GM18511 (cell line): ENCODE measurements around the gene CXXC4.

Source experiments
- ATAC-seq: cut with Tn5 transposase; IDR thresholded peaks from one replicate; pipeline ENCODE4 v1.9.1; 2021; ENCODE audit warnings: mild to moderate bottlenecking, moderate library complexity; ENCODE audit not compliant: unreplicated experiment

CXXC4 gene

GRCh38 chr4:104490096-104490769, 4.5 kb downstream of the CXXC4 start:
- ATAC-seq, result peak; percentile 51

DNA sequence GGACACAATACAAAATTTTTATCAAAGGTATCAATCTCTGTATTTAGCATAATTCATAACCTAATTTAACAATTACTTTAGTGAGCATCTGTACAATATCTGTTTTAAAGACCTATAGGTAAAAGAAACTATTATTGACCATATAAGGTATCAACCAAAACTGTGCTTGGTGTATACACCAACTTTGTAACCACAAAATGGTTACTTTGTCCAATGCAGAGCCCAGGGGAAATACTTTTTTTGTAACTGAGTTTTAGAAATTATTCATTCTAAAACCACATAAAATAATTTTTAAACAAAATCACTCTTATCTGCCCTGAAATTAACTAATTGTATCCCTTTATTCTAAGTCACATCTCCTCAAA, 5.0 kb downstream of the CXXC4 start:
- ATAC-seq, result peak; percentile 39

GRCh38 chr4:104488151-104488550, 6.5 kb downstream of the CXXC4 start:
- ATAC-seq, result no peak

DNA sequence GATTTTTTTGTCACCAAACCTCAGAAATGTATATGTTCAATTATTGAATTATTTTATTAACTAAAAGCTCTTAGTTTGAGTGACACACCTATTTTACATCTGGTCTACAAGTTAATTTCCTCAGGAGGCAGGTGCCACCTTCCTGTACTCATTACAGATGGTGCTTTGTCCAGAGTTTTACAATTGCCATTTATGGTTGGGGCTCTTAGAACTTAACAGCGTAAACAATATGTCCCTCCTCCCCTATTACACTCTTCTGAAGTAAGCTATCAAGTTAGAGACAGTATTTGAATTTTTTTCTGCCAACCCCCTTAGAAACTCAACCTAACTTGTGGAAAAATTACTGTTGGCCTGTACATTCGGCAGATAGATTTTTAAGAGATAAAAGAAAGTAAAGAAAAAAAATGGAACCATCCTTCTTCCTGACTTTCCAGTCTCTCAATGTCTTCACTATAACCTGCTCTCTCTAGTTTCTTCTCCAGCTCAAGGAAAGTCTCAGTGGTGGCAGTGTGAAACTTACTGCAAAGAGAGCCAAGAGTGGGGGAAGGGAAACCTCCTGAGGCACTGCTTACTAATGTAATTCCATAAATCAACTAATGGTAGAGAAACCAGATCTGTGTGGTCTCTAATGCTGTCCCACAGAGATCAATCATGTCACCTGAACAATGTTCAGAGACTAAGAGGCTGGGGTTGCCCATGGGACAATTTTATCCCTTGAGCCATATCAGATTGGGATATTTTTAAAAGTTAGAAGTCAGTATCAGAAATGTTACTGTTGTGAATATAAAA, 7.8 kb downstream of the CXXC4 start:
- no peak for ATAC-seq

- ATAC-seq, result no peak
These were observed 19.0 kb downstream of the CXXC4 start for GRCh38 chr4:104475652-104476051.

- no peak for ATAC-seq
These were observed 21.9 kb downstream of the CXXC4 start for GRCh38 chr4:104472766-104473165.

GRCh38 chr4:104470770-104471169, 23.9 kb downstream of the CXXC4 start:
- no peak for ATAC-seq

GRCh38 chr4:104469794-104470193, 24.9 kb downstream of the CXXC4 start:
- ATAC-seq, result no peak

DNA sequence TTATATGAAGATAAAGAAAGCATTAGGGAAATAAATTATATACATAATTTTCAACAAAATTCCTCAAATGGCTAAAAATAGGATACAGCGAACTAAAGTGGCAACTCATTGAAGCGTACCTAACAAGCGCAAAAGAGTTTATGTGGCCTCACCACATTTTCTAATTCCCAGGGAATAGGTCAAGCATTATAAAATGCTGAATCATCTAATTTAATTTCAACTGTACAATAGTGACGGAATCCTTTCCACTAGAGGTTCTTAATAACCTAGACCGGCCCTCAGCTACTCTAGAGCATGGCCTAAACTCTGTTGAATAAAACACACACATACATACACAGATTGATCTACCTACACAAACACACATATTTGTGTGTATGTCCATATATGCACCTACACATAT, 29.1 kb downstream of the CXXC4 start:
- ATAC-seq, result no peak

GRCh38 chr4:104465201-104465600, 29.5 kb downstream of the CXXC4 start:
- no peak for ATAC-seq

DNA sequence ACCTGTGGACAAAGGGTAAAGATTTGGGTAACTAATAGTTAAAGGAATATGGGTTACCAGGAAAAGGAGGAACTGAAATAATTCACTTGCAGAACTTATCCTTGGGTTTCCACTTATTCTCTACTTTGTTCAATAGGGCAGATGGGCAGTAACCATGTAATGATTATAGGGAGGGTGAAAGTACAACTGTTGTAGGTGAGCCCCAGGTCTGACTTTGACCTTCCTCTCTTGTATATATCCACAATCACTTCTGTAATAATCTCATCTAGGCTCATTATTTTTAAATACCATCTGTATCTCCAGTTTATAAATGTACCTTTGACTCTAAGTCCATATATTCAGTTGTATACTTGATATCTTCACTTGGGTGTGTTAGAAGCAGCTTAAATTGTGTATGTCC, 32.1 kb downstream of the CXXC4 start:
- ATAC-seq, result no peak

DNA sequence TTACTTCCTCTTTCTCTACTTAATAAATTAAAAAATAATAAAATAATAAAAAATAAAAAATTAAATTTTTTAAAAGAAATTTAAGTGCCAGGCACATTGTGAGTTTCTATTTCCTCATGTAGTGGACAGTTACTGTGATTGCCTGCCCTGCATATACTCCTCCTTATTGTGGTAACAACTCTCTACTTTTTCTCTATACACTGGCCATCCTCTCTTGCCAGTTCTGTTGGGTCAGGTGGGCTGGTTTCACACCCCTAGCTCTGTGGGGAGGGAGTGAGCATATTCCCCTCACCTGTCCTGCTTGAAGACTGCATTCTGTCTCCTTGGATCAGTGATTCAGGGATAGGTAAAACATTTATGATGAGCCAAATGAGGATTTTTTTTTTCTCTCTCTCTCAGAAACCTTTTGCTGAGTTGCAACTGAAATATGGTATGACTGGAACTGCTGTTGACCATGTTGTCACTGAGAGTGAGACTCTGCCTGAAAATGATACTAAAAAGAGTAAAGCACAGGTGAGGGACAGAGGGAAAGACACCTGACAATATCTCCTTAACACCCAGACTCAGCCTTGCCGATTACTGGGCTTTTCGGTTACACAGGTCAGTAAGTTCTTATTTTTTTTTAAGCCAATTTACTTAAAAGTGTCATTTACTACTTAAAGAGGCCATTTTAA, 37.2 kb downstream of the CXXC4 start:
- peak; percentile 57 for ATAC-seq

- ATAC-seq, result peak; percentile 77
These were observed 43.1 kb downstream of the CXXC4 start for GRCh38 chr4:104451573-104451972.

GRCh38 chr4:104449537-104449936, 45.2 kb downstream of the CXXC4 start:
- ATAC-seq, result no peak

DNA sequence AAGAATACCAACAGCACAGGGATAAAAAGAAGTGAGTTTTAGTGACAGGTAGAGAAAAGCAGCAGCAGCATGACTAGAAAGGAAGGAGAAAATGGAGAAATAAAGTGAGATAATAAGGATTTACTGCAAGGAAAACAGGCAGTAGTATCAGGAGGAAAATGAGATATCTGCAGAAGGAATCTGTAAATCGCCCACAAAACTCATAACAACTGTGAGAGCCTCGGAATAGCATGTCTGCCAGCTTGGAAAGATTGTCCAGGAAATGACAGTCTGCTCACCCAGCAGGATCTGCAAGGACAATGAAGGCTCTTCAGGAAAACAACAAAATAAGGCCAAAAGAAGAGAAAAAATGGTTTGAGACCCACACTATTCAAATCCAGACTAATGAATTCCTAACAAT, 47.4 kb downstream of the CXXC4 start:
- ATAC-seq, result no peak

GRCh38 chr4:104446431-104447278, 48.0 kb downstream of the CXXC4 start:
- no peak for ATAC-seq

DNA sequence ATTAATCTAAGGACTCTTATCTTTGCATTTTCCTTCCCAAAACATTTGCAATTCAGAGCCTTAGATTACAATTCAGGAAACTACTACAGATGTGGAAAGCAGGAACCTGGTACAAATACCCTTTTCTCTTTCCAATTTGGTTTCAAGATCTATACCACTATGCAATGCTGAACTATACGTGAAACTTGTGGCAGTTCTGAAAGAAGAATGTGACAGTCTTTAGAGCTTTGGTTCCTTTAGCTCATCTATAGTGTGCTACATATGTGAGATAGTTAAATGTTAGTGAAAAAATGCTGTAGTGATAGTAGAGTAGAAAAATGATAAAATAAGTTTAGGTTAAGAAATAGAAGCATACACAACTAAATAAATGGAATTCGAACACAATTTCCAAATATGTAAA, 50.0 kb downstream of the CXXC4 start:
- no peak for ATAC-seq

DNA sequence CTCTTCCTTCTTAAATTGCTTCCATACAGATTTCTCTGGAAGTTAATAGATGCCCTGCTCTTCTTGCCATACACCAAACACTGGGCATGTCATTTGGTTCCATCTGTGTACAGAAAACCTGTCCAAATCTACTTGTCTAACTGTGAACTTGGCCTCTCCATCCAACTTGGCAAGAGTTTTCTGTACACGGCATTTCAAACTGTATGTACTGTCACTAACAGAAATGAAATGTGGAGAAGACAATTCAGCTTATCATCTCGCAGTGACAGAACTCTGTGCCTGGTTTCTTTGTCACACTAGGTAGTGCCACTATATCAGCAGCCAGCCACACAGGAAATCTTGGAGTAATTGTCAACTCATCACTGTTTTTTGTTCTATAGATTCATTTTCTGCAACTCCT, 58.2 kb downstream of the CXXC4 start:
- no peak for ATAC-seq

GRCh38 chr4:104429150-104429741, 65.4 kb downstream of the CXXC4 start:
- no peak for ATAC-seq

DNA sequence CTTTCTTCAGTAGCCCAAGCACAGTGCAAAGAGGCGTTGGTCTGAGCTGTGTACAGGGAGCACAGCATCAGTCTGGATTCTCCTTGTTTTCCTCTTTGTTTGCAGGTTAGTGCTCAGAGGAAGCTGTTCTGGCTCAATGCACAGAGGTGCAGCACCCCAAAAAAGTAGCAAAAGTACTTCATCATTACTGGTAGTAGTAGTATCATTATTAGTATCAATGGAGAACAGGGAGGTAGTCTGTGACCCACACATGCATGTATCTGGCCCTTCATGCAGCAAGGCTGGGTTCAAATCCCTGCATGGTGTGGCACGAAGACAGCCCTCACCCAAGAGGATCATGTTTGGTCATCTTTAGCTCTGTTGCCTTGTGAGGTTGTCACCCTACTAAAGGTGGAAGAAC, 68.7 kb downstream of the CXXC4 start:
- ATAC-seq, result no peak

GRCh38 chr4:104424989-104425388, 69.7 kb downstream of the CXXC4 start:
- ATAC-seq, result no peak
